NCI-H345 (cell line): ENCODE measurements around the gene ENTREP1.
"Not testable (repeated sequence)": the region's sequence is repeated elsewhere in the genome, so short reads cannot be mapped to it uniquely, and the experiment has no call there.

ENCODE experiments used
- DNase-seq: peaks from one replicate; lab custom pipeline; 2025; lab: John Stamatoyannopoulos, UW

The ENTREP1 gene

DNA sequence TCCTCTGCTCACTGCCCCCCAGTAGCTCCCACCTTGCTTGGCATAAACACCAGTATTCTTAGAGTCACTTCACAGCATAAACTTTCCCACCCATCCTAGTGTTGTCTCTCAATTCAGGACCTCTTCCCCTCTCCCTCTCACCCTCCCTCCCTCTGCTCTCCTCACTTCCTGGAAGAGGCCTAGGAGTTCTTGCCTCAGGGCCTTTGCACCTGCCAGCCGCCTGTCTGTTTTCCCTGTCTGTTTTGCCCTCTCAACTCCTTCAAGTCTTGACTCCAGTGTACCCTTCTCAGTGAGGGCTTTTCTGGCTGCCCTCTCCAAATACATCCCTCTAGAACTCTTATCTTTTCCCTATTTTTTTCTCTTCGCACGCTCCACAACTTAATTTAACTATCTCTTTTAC, 86.2 kb downstream of the ENTREP1 start:
- DNase-seq = no peak

DNA sequence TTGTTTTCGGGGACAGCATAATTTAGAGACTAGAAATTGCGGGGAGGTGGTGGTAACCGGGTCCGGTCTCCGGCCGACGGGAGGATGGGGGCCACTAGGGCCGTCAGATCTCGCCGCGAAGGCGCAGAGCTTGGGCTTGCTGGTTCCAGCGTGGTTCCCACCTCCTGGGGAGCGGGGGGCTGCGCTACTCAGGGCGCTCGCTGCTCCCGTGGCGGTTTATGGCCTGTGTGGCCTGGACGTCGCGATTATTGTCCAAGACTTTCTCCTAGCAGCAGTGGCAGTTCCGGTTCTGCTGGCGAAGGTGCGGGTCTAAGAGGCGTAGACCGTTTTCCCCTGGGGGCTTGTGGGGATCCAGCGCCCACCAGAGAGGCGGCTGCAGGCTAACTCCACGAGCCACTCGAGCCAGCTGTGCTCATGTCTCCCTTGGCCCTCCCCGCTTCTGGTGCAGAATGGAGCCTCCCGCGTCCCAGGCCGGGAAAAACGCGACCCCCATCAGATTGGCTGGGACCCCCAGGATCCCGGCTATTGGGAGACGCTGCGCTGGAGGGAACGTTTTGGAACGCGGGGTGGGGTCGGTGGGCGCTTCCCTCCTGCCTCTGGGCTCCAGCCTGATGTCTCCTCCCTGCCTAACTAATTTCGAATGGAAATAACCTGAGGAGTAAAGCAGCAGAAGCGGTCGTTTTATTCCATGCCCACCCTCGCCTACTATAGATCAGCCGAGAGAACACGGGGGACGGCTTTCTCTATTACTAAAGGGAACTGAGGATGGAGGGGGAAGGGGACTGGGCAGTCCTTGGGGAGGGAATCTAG, 87.1 kb downstream of the ENTREP1 start:
- DNase-seq = no peak

DNA sequence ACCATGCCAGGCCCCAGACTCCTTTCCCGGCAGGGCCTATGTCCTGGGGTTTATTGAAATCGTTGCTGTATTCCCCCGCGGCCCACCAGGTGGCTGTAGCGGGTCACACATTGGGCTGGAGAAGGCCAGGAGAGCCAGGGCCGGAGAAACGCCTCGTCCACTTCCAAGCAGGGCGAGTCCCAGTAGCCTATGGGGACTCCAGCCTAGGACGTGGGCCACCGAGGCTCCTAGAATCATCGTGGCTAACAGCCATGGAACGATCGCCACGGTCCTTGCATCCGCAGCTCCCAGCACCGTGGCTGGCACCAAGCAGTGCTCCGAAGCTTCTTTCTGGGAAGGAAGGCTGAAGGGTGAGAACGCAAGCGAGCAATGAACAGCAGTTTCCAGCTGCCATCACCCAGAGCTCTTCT, 87.7 kb downstream of the ENTREP1 start:
- DNase-seq = peak; percentile 6

DNA sequence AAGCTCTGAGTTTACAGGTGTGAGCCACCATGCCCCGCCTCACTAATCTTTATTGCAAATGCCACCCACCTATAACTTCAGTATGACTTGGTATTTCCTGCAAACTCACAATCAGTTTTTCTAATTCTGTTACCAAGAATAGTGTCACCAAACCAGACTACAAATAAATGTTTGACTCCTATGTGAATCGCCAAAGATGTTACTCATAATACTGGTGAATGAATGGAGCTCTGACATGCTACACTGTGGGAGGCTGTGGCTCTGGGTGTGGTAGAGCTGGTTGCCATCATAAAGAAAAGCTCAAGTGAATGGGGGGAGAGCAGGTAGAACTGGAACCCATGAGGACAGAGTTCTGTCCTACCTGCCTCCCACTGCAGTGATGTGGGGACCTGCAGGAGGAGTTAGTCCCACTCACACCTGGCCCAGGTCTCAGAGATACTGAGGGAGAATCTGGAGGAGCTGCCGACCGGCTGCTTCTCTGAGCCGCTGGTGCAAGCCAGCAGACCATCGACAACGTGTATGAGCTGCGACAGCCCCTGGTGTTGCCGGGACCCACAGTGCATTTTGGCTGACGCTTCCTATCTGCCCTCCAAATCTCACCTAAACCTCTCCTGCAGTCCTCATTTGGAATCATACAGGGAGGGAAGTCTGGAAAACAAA, 95.7 kb downstream of the ENTREP1 start:
- no peak for DNase-seq

DNA sequence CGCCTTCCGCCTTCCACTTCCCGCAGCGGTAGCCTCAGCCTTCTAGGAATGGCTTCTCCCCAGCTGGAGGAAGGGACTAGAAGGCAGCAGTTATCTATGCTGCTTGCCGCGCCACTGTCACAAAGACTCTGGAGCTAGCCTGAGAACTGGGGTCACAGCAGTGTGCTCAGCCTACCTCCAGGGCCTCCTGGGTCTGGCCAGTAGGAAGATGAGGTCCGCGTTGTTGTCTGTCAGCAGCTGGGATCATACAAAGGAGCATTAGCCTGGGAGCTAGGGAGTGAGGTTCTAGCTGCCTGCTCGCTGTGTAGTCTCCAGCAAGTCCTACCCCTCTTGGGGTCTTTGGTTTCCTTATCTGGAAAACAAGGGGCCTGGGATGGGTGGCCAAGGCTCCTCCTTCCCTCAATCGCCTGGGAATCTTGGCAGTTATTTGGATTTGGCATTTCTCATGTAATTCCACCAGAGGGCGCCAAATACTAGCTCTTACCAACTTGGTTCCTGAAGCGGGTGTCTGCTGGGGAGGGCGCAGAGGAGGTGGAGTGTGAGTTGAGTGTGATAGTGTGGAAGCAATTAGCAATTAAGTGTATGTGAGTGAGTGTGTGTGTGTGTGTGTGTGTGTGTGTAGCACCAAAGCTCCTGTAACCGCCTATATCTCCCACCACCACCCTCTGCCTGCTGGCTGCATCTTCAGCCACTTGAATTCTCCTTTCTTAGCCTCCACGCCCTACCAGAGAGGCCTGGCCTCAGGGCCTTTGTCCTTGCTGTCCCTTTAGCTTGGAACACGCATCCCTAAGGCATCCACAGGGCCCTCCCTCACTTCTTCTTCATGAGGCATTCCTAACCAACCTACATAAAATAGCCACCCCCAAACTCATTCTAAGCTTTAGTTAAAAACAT, 97.1 kb downstream of the ENTREP1 start:
- DNase-seq = peak; percentile 77

DNA sequence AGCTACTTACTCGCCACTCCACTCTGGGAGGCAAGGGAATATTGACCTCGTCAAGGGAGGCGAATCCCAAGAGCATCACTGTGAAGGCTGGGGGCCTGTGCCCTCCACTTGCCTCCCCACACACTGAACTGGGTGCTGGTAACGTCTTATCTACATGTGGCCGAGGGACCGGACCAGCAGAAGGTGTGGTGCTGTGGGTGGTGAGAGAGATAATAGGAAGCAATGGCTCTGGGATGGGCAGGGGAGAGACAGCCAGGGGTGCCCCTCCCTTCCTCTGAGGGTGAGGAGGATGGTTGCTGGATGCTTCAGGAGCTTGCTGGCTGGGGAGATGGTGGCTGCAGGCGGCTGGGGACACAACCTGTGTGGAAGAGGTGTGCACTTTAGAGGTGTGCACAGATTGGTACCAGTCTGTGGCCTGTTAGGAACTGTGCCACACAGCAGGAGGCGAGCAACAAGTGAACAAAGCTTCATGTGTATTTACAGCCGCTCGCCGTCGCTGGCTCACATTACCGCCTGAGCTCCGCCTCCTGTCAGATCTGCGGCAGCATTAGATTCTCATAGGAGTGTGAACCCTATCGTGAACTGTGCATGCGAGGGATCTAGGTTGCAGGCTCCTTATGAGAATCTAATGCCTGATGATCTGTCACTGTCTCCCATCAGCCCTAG, 100.3 kb downstream of the ENTREP1 start:
- DNase-seq = no peak

DNA sequence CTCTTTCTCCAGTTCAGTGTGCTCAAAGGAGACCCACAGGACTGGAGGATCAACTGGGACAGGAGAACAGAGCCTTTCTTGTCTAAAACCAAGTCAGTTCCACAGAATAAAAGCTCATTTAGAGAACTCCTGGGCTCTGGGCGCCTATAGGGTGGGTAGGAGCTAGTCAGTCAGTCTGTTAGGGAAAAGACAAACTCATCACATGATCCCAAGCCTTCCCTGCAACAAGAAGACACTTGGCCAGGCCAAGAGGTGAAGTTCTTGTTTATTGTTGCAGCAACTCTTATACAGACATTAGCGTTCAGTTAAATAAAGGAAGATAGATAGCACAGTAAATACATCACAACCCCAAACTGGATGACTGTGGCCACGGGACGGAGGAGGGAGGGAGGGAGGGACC, 102.3 kb downstream of the ENTREP1 start:
- no peak for DNase-seq

DNA sequence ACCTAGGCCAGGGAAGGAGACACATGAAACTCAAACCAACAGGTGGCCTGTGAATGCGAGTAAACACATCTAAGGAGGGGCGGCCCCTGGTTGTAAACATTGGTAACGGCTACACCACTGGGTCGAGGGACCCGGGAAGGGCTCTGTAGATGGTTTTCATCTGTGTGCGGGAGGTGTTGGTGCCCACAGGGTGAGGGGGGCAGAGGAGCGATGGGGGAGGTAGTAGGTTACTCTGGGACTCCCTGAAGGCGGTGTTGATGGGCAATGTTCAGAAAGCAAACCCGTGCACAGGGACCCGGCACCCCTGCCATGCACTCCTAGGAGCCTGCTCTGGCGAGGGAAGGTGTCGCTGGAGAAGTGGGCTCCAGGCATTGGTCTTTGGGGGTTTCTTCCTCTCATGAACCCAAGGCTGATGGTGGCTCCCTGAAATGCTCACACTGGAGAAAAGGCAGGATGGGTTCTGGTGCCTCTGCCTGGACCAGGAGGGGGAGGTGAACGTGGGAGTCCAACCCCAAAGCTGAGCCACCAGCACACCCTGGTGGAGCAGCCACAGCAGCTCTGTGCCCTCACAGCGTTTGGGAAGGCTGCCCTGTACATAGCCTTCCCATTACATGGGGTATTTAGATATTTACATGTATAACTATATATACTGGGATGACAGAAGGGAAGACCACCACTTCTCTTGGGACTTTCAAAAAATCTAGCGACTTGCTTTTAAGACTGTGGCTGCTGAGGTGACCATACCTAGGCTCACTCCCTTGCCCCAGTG, 103.2 kb downstream of the ENTREP1 start:
- DNase-seq = no peak

DNA sequence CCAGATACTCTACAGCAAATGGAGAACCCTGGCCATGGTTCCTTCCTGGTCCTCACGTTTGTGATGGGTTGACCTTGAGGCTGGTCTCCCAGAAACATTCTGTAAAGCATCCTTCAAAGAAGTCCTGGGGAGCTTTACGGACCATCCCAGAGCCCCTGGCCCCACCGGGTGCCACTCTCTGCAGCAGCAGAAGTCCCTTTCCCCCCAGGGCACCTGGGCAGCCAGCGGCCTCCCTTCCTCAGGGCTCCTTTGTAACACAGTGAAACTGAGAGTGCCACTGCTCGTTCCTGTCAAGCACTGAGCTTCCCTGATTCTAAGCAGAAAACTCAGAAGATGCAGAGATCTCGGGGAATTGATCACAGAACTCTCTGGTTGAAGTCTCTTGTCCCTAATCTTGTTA, 104.3 kb downstream of the ENTREP1 start:
- no peak for DNase-seq

DNA sequence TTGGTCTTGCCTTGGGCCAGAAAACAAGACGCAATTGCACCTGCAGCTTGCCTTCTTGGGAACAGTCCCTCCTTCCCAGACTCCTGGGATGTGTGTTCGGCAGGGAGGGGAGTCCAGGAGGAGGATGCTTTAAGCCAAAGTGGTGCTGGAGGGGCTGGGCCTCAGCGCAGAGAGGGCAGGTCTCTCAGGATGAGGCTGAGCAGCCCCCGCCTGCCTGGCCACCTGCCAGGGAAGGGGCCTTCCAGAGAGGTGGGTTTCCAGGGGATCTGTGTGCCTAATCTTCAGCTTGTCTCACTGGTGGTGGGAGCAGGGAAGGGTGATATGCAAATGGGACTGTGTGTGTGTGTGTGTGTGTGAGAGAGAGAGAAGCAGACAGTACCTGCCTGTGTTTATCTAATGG, 105.2 kb downstream of the ENTREP1 start:
- DNase-seq = no peak

DNA sequence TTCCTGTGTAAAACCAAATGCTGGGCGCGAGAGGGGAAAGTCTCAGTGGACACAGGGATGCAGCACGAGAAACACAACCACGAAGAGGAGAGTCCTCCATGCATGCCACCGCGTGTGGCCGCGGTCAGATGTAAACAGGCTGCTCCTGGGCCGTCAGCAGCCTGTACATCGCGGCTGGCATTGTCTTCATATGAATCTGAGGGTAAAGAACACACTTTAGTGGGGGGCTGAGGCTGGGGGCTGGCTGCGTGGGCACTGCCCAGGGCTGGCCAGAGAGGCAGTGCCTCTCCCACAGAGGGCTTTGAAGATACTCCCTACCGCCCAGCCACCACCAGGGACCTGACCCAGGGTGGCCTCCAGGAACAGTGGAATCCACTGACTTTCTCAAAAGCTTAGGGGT, 106.2 kb downstream of the ENTREP1 start:
- DNase-seq = no peak

DNA sequence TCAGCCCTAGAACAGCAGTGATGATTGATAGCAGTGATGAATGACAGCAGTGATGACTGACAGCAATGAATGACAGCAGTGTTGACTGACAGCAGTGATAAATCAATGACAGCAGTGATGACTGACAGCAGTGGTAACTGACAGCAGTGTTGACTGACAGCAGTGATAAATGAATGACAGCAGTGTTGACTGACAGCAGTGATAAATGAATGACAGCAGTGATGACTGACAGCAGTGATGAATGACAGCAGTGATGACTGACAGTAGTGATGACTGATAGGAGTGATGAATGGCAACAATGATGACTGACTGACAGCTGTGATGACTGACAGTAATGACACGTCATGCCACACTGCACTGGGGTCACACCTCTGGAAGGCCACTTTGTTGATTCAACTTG, 106.8 kb downstream of the ENTREP1 start:
- no peak for DNase-seq

DNA sequence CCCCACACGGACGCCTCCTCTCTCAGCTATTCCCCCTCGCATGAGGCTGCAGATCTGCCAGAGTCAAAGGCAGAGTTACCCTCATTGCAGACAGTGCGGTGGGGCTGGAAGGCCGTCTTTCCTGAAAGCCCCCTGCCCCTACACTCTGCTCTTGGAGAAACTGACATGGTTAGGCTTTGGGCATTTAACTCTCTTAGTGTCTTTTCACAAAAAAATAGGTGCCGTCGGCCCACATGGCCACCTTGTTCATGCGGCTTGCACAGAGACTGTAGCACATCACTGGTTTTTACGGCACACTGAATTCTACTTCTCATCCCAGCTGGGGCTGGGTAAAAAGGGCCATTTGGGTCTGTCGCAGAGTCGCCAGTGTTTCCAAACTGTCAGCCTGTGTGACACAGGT, 107.6 kb downstream of the ENTREP1 start:
- no peak for DNase-seq

DNA sequence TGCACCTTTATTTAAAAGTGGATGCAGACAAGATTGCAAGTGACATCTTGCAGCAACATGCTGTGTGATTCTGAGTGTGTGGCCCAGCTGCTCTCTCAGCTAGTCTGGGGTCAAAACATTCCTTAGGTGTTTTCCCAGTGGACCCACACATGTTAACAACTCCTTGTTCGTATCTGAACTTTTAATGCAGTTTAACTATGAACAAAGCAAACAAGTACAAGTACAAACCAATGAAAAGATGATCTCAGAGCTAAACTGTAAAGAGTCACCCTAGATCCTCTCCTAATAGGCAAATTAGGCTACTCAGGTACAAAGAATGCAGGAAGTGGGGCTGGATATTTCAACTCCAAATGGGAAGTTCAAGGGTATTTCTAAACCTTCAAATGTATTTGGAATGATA, 108.4 kb downstream of the ENTREP1 start:
- no peak for DNase-seq

DNA sequence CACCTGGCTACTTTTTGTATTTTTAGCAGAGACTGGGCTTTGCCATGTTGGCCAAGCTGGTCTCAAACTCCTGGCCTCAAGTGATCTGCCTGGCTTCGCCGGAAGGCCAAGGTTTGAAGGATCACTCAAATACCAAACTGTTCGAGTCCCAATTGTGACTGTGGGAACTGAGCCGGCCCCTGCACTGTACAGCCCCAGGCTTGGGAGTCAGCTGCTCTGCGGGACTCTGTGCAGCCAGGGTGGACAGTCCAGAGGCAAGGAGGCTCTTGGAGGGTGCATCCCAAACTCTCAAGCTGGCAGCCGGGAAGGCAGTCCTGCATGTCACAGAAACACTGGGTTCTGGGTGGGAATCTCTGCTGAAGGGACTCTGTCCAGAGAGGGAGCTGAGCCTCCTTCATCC, 109.0 kb downstream of the ENTREP1 start:
- no peak for DNase-seq

DNA sequence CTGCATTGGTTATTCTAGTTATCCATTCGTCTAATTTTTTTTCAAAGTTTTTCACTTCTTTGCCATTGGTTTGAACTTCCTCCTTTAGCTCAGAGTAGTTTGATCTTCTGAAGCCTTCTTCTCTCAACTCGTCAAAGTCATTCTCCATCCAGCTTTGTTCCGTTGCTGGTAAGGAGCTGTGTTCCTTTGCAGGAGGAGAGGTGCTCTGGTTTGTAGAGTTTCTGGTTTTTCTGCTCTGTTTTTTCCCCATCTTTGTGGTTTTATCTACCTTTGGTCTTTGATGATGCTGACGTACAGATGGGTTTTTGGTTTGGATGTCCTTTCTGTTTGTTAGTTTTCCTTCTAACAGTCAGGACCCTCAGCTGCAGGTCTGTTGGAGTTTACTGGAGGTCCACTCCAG, 114.6 kb downstream of the ENTREP1 start:
- DNase-seq = not testable (repeated sequence)

DNA sequence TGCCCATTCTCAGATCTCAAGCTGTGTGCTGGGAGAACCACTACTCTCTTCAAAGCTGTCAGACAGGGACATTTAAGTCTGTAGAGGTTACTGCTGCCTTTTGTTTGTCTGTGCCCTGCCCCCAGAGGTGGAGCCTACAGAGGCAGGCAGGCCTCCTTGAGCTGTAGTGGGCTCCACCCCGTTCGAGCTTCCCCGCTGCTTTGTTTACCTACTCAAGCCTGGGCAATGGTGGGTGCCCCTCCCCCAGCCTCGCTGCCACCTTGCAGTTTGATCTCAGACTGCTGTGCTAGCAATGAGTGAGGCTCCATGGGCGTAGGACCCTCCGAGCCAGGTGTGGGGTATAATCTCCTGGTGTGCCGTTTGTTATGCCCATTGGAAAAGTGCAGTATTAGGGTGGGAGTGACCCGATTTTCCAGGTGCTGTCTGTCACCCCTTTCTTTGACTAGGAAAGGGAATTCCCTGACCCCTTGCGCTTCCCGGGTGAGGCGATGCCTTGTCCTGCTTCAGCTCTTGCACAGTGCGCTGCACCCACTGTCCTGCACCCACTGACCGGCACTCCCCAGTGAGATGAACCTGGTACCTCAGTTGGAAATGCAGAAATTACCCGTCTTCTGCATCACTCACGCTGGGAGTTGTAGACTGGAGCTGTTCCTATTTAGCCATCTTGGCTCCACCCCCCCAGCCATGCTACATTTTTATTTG, 115.4 kb downstream of the ENTREP1 start:
- peak; percentile 47 for DNase-seq
